GM12872 (cell line): ENCODE measurements around the gene AHSP.

ENCODE experiments used
- CTCF ChIP-seq: IDR thresholded peaks from 3 replicates; pipeline ENCODE4 v1.5.1; 2011; ENCODE audit warnings: low read depth, mild to moderate bottlenecking, low read length, moderate library complexity; ENCODE audit not compliant: insufficient read depth

The AHSP gene

GRCh38 chr16:31572821-31573220 lies 45.1 kb downstream of the AHSP start:
- TF ChIP-seq CTCF: no peak

GRCh38 chr16:31577411-31577810 lies 49.7 kb downstream of the AHSP start:
- TF ChIP-seq CTCF: no peak
